Right kidney (tissue), 1 donor: Measurements from ENCODE around the gene NPEPPS.

Experiments used
- DNase-seq: peaks from one replicate; pipeline ENCODE4 v3.0.0-alpha.2; 2016

The NPEPPS gene

GRCh38 chr17:47630614-47631013, 99.7 kb downstream of the NPEPPS start:
- DNase-seq, result no peak

- DNase-seq, result no peak
Observed at GRCh38 chr17:47632991-47633390, 102.1 kb downstream of the NPEPPS start.

- DNase-seq, result no peak
Observed at GRCh38 chr17:47633996-47634395, 103.1 kb downstream of the NPEPPS start.

GRCh38 chr17:47634870-47635269, 104.0 kb downstream of the NPEPPS start:
- DNase-seq, result no peak

- DNase-seq, result no peak
Observed at GRCh38 chr17:47635734-47636133, 104.8 kb downstream of the NPEPPS start.

GRCh38 chr17:47636273-47637030, 105.5 kb downstream of the NPEPPS start:
- DNase-seq, result no peak

GRCh38 chr17:47638903-47639302, 108.0 kb downstream of the NPEPPS start:
- no peak for DNase-seq

- DNase-seq, result no peak
Observed at GRCh38 chr17:47640076-47640475, 109.2 kb downstream of the NPEPPS start.

GRCh38 chr17:47641202-47641601, 110.3 kb downstream of the NPEPPS start:
- no peak for DNase-seq

GRCh38 chr17:47643116-47643515, 112.2 kb downstream of the NPEPPS start:
- no peak for DNase-seq

- no peak for DNase-seq
Observed at GRCh38 chr17:47644324-47644723, 113.4 kb downstream of the NPEPPS start.

GRCh38 chr17:47649153-47649971, 118.5 kb downstream of the NPEPPS start, which contains the start of gene KPNB1:
Gene KPNB1 (plus strand): TSS chr17:47649919. CDS start chr17:47650245, 326 bp downstream.
- DNase-seq, result peak; percentile 91

- peak; percentile 78 for DNase-seq
Observed at GRCh38 chr17:47649972-47650524, 119.1 kb downstream of the NPEPPS start.

GRCh38 chr17:47650525-47651522, 119.9 kb downstream of the NPEPPS start:
- DNase-seq, result peak; percentile 77

- no peak for DNase-seq
Observed at GRCh38 chr17:47651704-47652103, 120.8 kb downstream of the NPEPPS start.

GRCh38 chr17:47652570-47652969, 121.7 kb downstream of the NPEPPS start:
- no peak for DNase-seq

- DNase-seq, result no peak
Observed at GRCh38 chr17:47653442-47653841, 122.5 kb downstream of the NPEPPS start.

GRCh38 chr17:47654991-47655390, 124.1 kb downstream of the NPEPPS start:
- DNase-seq, result no peak

GRCh38 chr17:47660064-47660492, 129.2 kb downstream of the NPEPPS start:
- no peak for DNase-seq

- DNase-seq, result peak; percentile 37
Observed at GRCh38 chr17:47663912-47664623, 133.2 kb downstream of the NPEPPS start.

GRCh38 chr17:47664624-47664941, 133.7 kb downstream of the NPEPPS start:
- no peak for DNase-seq
